ENCODE data around the gene SLC25A21.
"Not testable (repeated sequence)": the region's sequence is repeated elsewhere in the genome, so short reads cannot be mapped to it uniquely, and the experiment has no call there.

Gene SLC25A21

GRCh38 chr14:37185670-37186069 is 13.3 kb upstream of the SLC25A21 start:
- no peak for DNase-seq

GRCh38 chr14:37184520-37184919 is 12.1 kb upstream of the SLC25A21 start:
- not testable (repeated sequence) for DNase-seq

DNA sequence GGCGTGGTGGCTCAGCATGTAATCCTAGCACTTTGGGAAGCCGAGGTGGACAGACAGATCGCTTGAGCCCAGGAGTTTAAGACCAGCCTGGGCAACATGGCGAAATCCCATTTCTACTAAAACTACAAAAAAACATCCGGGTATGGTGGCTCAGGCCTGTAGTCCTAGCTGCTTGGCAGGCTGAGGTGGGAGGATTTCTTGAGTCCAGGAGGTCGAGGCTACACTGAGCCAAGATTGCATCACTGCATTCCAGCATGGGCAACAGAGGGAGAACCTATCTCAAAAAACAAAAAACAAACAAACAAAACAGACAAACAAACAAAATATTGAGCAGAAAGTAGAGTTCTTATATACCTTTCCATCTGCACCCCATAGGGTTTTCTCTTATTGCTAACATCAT is 9.0 kb upstream of the SLC25A21 start:
- no peak for DNase-seq

- not testable (repeated sequence) for DNase-seq
These were observed 8.5 kb upstream of the SLC25A21 start for GRCh38 chr14:37180886-37181285.

- DNase-seq = no peak
These were observed 7.6 kb upstream of the SLC25A21 start for GRCh38 chr14:37179896-37180502.

- no peak for DNase-seq
These were observed 669 bp upstream of the SLC25A21 start for GRCh38 chr14:37172936-37173614.

DNA sequence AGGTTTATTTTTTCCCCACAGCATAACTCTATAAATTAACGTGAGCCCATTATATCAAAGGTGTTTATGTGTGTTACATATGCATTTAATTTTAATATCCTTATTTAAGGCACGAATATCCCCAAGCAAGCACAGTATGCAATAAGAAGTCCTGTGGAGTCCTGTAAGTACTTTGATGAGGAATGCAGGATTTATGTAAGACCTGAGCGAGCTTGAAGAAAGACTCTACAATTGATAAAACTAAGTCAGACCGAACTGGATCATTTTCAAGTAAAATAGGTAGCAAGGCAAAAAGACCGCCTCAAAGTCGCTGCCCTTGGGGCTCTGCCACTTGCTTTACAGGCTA is 755 bp downstream of the SLC25A21 start:
- no peak for DNase-seq

DNA sequence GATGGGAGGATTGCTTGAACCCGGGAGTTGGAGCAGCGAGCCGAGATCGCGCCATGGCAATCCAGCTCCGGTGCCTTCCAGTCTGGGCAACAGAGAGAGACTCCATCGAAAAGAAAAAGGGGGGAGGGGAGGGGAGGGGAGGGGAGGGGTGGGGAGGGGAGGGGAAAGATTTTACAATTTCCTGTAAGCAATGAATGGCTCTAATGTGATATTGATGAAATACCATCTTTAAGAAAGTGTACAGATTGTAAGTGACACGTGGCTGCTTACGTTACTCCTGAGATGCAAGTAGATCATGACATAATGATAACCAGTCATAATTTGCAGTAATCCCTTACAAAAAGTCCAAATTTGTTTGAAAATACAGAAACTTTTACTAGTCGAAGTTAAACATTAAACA is 1.4 kb downstream of the SLC25A21 start:
- DNase-seq = no peak

- peak; percentile 18 to 19 for DNase-seq
These were observed 2.2 kb downstream of the SLC25A21 start for GRCh38 chr14:37170237-37170636.

- DNase-seq = no peak
These were observed 3.7 kb downstream of the SLC25A21 start for GRCh38 chr14:37168721-37169120.

GRCh38 chr14:37167151-37168047 is 5.0 kb downstream of the SLC25A21 start:
- no peak for DNase-seq

- DNase-seq = no peak
These were observed 6.6 kb downstream of the SLC25A21 start for GRCh38 chr14:37165794-37166193.

DNA sequence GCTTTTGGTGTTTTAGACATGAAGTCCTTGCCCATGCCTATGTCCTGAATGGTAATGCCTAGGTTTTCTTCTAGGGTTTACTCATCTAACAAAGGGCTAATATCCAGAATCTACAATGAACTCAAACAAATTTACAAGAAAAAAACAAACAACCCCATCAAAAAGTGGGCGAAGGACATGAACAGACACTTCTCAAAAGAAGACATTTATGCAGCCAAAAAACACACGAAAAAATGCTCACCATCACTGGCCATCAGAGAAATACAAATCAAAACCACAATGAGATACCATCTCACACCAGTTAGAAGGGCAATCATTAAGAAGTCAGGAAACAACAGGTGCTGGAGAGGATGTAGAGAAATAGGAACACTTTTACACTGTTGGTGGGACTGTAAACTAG is 10.1 kb downstream of the SLC25A21 start:
- not testable (repeated sequence) for DNase-seq

DNA sequence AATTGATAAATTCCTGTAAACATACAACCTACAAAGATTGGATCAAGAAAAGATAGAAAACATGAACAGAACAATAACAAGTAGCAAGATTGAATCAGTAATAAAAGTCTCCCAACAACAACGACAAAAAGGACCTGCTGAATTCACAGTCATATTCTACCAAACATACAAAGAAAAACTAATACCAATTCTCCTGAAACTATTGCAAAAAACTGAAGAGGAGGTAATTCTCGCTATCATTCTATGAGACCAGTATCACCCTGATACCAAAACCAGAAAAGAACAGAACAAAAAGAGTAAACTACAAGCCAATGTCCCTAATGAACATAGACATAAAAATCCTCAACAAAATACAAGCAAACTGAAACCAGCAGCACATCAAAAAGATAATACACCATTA is 14.4 kb downstream of the SLC25A21 start:
- no peak for DNase-seq

GRCh38 chr14:37153483-37153882 is 18.9 kb downstream of the SLC25A21 start:
- DNase-seq = no peak

DNA sequence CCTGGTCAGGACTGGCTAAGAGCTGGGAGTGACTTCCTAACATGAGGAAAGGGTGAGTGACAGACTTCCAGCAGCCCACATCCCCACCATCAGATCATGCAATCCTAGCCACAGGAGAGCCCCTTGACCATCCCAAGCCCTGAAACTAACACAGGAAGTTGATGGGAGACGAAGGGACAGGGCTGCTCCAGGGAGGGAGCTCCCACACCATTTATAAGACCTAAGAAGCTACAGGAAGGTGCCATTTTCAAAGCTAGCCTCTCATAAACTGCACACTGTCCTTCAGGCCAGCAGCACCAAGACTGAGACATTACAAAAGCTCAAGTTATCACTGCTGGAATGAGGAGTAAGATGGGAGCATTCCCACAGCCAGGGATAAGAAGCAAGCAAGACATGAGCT is 19.4 kb downstream of the SLC25A21 start:
- no peak for DNase-seq

- peak; percentile 62 to 70 for DNase-seq
These were observed 22.0 kb downstream of the SLC25A21 start for GRCh38 chr14:37150414-37150813.

- no peak for DNase-seq
These were observed 25.0 kb downstream of the SLC25A21 start for GRCh38 chr14:37147310-37147880.

- not testable (repeated sequence) for DNase-seq
These were observed 26.0 kb downstream of the SLC25A21 start for GRCh38 chr14:37146438-37146837.

GRCh38 chr14:37145395-37145794 is 27.0 kb downstream of the SLC25A21 start:
- no peak for DNase-seq

DNA sequence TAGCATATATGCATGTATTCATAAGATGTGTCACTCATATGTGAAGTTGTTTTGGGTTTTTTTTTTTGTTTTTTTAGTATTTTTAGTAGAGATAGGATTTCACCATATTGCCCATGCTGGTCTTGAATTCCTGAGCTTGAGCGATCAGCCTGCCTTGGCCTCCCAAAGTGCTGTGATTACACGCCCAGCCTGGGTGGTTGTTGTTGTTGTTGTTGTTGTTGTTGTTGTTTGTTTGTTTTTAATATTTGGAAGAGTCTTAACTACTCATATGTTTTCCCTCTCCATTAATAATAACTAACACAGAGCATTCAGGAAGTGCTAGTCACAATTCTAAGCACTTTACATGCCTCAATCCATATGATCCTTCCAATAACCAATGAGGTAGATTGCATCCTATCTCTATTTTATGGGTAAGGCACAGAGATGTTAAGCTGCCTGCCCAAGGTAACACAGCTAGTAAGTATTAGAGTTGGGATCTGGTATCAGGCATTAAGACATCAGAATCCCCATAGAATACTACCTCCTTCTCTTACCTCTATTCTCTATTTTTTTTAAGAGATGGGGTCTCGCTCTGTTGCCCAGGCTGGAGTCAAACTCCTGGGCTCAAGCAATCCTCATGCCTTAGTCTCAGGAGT is 27.6 kb downstream of the SLC25A21 start:
- DNase-seq = no peak

DNA sequence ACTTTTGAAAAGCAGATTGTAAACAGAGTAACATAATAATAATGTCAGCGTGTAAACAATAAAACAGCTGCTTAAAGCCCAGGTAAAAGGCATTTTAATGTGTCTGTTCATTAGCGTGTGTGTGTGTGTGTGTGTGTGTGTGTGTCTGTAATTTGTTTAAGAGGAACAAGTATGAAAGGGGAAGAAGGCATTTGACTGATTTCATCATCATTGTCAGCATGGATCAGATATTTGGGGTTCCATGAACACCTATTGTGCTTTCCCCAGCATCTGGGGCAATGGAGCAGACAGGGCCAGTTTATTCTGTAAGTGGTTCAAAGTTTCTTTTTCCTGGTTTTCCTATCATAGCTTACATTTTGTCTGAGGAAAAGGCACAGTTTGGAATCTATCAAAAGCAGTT is 28.9 kb downstream of the SLC25A21 start:
- DNase-seq = no peak

DNA sequence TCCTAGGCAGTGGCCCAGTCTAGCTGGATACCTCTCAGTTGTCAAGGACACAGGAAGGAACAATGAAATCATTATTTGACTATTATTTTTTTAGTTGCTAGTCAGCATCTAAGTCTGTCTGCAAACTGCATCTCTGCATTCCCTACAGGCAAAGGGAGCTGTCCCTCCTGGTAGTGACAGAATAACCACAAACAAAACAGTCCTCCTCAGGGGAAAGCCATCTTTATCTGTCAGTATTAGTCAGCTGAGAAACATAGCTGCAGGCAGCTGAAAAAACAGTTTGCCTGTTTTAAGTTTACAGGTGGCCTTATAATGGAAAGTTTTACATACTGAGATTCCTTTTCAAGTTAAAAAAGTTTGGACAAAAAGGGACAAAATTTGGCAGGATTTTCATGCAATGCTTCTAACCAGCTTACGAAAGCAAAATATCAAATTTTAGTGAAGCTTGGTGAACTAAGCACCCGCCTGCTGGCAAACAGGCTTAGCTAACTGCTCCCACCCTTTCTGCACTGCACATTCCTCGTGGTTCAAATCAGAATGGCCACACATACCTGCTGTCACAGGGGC is 29.5 kb downstream of the SLC25A21 start:
- DNase-seq = peak; percentile 54 to 67
